ENCODE measurements around the gene APOL4. TPM values are rescaled to one million over a fixed set of nuclear protein-coding genes. Genes with fewer than 3 reads are reported as not detected.

The APOL4 gene
- total and polyA plus RNA-seq, 2 donors (not counting 1 experiment from before 2014, with no cell fraction given), result 0.03 TPM; not detected in 1

DNA sequence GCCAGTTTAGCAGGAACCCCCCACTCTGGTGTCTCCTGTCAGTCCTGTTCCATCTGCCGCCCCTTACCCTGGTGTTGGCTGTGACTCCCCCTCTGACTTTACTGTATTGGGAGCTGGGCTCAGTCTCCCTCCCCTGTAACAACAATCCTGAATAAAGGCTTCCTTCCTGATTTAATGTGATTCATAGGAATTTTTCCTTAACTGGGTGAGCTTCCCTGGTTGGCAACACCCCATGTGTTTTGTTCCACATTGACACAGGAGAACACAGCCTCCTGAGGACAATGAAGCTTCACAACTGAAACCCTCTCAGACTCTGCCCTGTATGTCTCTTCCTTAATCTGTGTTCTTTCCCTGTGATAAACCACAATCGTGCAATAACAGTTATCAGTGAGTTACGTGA lies 8.4 kb downstream of the APOL4 start:
- Mint-ChIP-seq H3K9me3 (ENCODE audit: insufficient read depth) (no peaks in the 10 kb centered on the region), H3K27me3 (peaks cover 9% of the 10 kb centered on the region), H3K4me1 (peaks cover 15% of the 10 kb centered on the region), H3K4me3 (no peak overlapping the region), H3K27ac (no peak overlapping the region)
- Histone ChIP-seq H3K4me2 (replicated peaks; ENCODE audit: low read depth, low read length, poor library complexity, severe bottlenecking) (no peak overlapping the region), H3K27me3 (replicated peaks in 1 of 4; ENCODE audit: control extremely low read depth in 1 of 4, control insufficient read depth in 3 of 4, insufficient read depth in 4 of 4, low read length in 3 of 4) (peaks cover 0 to 3% (median 0%) of the 10 kb centered on the region in 4 experiments), H3K36me3 (replicated peaks in 1 of 2; ENCODE audit: control extremely low read depth in 1 of 2, control insufficient read depth in 1 of 2, extremely low read depth in 1 of 2, insufficient read depth in 2 of 2, low read length in 1 of 2) (no peaks in the 10 kb centered on the region), H3K4me1 (ENCODE audit: control insufficient read depth in 2 of 2, insufficient read depth in 2 of 2, low read length in 2 of 2) (peaks cover 7 to 10% of the 10 kb centered on the region in 2 donors), H3K4me3 (ENCODE audit: control extremely low read depth in 1 of 5, extremely low read depth in 1 of 5, insufficient read depth in 1 of 5, low read depth in 2 of 5, low read length in 4 of 5) (no peak overlapping the region), H3K79me2 (ENCODE audit: control insufficient read depth, insufficient read depth, low read length) (no peaks in the 10 kb centered on the region), H3K9me3 (ENCODE audit: control extremely low read depth in 1 of 3, control insufficient read depth in 2 of 3, insufficient read depth in 1 of 3, low read length in 2 of 3) (no peaks in the 10 kb centered on the region), H3K27ac (ENCODE audit: low read length in 2 of 2) (no peak overlapping the region), H2AFZ (ENCODE audit: insufficient read depth, low read depth, low read length, poor library complexity, severe bottlenecking) (no peak overlapping the region), H3K9ac (ENCODE audit: low read length) (no peak overlapping the region), H4K20me1 (ENCODE audit: control insufficient read depth, insufficient read depth, low read length, poor library complexity, severe bottlenecking) (no peaks in the 10 kb centered on the region)
- no peak for DNase-seq
- WGBS (ENCODE audit: insufficient coverage), result 100% methylated on average over 2 of the region's 3 CpGs
- intact Hi-C loops (cut with micrococcal nuclease), result no loop called here
- TF ChIP-seq, protein P1, sequence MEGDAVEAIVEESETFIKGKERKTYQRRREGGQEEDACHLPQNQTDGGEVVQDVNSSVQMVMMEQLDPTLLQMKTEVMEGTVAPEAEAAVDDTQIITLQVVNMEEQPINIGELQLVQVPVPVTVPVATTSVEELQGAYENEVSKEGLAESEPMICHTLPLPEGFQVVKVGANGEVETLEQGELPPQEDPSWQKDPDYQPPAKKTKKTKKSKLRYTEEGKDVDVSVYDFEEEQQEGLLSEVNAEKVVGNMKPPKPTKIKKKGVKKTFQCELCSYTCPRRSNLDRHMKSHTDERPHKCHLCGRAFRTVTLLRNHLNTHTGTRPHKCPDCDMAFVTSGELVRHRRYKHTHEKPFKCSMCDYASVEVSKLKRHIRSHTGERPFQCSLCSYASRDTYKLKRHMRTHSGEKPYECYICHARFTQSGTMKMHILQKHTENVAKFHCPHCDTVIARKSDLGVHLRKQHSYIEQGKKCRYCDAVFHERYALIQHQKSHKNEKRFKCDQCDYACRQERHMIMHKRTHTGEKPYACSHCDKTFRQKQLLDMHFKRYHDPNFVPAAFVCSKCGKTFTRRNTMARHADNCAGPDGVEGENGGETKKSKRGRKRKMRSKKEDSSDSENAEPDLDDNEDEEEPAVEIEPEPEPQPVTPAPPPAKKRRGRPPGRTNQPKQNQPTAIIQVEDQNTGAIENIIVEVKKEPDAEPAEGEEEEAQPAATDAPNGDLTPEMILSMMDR (IDR thresholded peaks at IDR 0.05), result no peak
- no peak for TF ChIP-seq EZH2 (IDR thresholded peaks at IDR 0.05; ENCODE audit: borderline replicate concordance, insufficient read depth, low read depth, low read length, poor library complexity, severe bottlenecking)
- ChIA-PET POLR2A (no interaction called here), CTCF (interaction anchor here (0.6 to 1.7 kb wide), 3 partner anchors 85 to 367 kb away, joined by 3 to 6 read pairs (median 3); no protein-coding TSS in a partner anchor)
- ATAC-seq (ENCODE audit: low read depth), result no peak

DNA sequence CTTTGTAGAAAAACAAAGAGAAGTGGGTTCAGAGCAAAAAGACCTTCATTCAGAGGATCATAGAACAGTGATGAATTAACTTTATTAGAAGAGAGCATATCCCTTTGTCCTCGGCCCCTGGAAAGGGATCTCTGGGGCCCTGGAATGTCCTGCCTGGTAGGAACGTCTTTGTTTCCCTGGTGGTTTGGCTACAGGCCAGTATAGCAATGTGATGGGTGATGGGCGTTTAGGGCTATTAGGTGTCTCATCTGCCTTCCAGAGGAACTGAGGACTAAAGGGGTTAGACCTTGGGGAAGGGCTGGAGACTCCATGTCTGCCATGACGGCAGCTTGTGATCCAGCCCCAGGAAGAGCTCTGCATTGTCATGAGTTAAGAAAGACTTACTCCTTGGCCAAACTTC lies 9.1 kb downstream of the APOL4 start:
- DNase-seq (no peak), ATAC-seq (ENCODE audit: low read depth) (no peak)
- TF ChIP-seq, protein P1 (IDR thresholded peaks at IDR 0.05), result no peak
- no peak for TF ChIP-seq EZH2 (IDR thresholded peaks at IDR 0.05; ENCODE audit: borderline replicate concordance, insufficient read depth, low read depth, low read length, poor library complexity, severe bottlenecking)
- no peak overlapping the region for H3K4me3 ChIP-seq (ENCODE audit: control extremely low read depth in 1 of 5, extremely low read depth in 1 of 5, insufficient read depth in 1 of 5, low read depth in 2 of 5, low read length in 4 of 5)
- H3K4me2 ChIP-seq (replicated peaks; ENCODE audit: low read depth, low read length, poor library complexity, severe bottlenecking), result no peak overlapping the region
- Mint-ChIP-seq H3K9me3 (ENCODE audit: insufficient read depth) (no peaks in the 10 kb centered on the region), H3K27ac (no peak overlapping the region), H3K27me3 (peaks cover 5% of the 10 kb centered on the region), H3K4me3 (no peak overlapping the region), H3K4me1 (peaks cover 9% of the 10 kb centered on the region)
- no peaks in the 10 kb centered on the region for H3K9me3 ChIP-seq (ENCODE audit: control extremely low read depth in 1 of 3, control insufficient read depth in 2 of 3, insufficient read depth in 1 of 3, low read length in 2 of 3)
- ChIA-PET CTCF (interaction anchor here (1.3 kb wide), 1 partner anchor 85 kb away, joined by 3 read pairs; no protein-coding TSS in a partner anchor), POLR2A (no interaction called here)
- H2AFZ ChIP-seq (ENCODE audit: insufficient read depth, low read depth, low read length, poor library complexity, severe bottlenecking), result no peak overlapping the region
- intact Hi-C loops (cut with micrococcal nuclease), result no loop called here
- no peaks in the 10 kb centered on the region for H3K79me2 ChIP-seq (ENCODE audit: control insufficient read depth, insufficient read depth, low read length)
- peaks cover 0 to 3% (median 0%) of the 10 kb centered on the region in 4 experiments for H3K27me3 ChIP-seq (replicated peaks in 1 of 4; ENCODE audit: control extremely low read depth in 1 of 4, control insufficient read depth in 3 of 4, insufficient read depth in 4 of 4, low read length in 3 of 4)
- H3K36me3 ChIP-seq (replicated peaks in 1 of 2; ENCODE audit: control extremely low read depth in 1 of 2, control insufficient read depth in 1 of 2, extremely low read depth in 1 of 2, insufficient read depth in 2 of 2, low read length in 1 of 2), result no peaks in the 10 kb centered on the region
- H3K4me1 ChIP-seq (ENCODE audit: control insufficient read depth in 2 of 2, insufficient read depth in 2 of 2, low read length in 2 of 2), result peaks cover 5 to 6% of the 10 kb centered on the region in 2 donors
- no peak overlapping the region for H3K9ac ChIP-seq (ENCODE audit: low read length)
- WGBS (ENCODE audit: insufficient coverage), result 76% methylated on average over 4 of the region's 4 CpGs
- H3K27ac ChIP-seq (ENCODE audit: low read length in 2 of 2), result no peak overlapping the region
- H4K20me1 ChIP-seq (ENCODE audit: control insufficient read depth, insufficient read depth, low read length, poor library complexity, severe bottlenecking), result no peaks in the 10 kb centered on the region
